Thoracic aorta (tissue), 2 donors: ENCODE measurements around the gene HORMAD1. TPM values are rescaled to one million over a fixed set of nuclear protein-coding genes. Genes with fewer than 3 reads are reported as not detected.

Experiments
- ATAC-seq: fragments of 150-250 bp; one replicate; pipeline ENCODE4 v1.8.0; 2017; ENCODE audit warnings: low read depth; ENCODE audit not compliant: insufficient number of reproducible peaks, low FRiP score
- DNase-seq: peaks from one replicate; pipeline ENCODE4 v3.0.0-alpha.2; 2020; ENCODE audit warnings: low spot score
- H3K27ac ChIP-seq, 2 donors: fragments of 200-600 bp; sonication (generic); 1 replicate in 1 of 2; 2 replicates in 1 of 2; pipeline ENCODE4 v1.5.1; 2016; ENCODE audit warnings: mild to moderate bottlenecking in 2 of 2, moderate library complexity in 2 of 2
- H3K27me3 ChIP-seq: fragments of 200-600 bp; sonication (generic); replicated peaks from 2 replicates; pipeline ENCODE4 v1.6.0; 2016; ENCODE audit warnings: mild to moderate bottlenecking; ENCODE audit not compliant: insufficient read depth
- H3K36me3 ChIP-seq: fragments of 200-600 bp; sonication (generic); one replicate; pipeline ENCODE4 v1.5.1; 2016
- H3K4me1 ChIP-seq, 2 donors: fragments of 200-600 bp; sonication (generic); 1 replicate in 1 of 2; 2 replicates in 1 of 2; pipeline versions ENCODE4 v1.5.1 to v1.6.0; 2016; ENCODE audit warnings: low read depth in 2 of 2, mild to moderate bottlenecking in 1 of 2; ENCODE audit not compliant: control insufficient read depth in 1 of 2
- H3K4me3 ChIP-seq: fragments of 200-600 bp; sonication (generic); 2 replicates; pipeline ENCODE4 v1.5.1; 2016; ENCODE audit warnings: mild to moderate bottlenecking
- H3K9me3 ChIP-seq: fragments of 200-600 bp; sonication (generic); 2 replicates; pipeline ENCODE4 v1.5.1; 2016
- CTCF ChIP-seq: fragments of 200-600 bp; sonication (generic); IDR thresholded peaks from one replicate; pipeline ENCODE4 v1.5.1; 2019; ENCODE audit warnings: antibody characterized with exemption
- total RNA-seq, 2 donors: library from RNA; depleted of rRNA; stranded (reverse); fragments of >200 nt; gene quantifications; one replicate each; pipeline versions ENCODE4 v1.1.0 to v1.2.3, GENCODE V29; 2016

The HORMAD1 gene
- total RNA-seq, 2 donors from 2014 or later: not detected

- Histone ChIP-seq H3K27me3 (no peaks in the 10 kb centered on the region), H3K36me3 (peaks cover 13% of the 10 kb centered on the region), H3K4me3 (no peak overlapping the region), H3K4me1 (no peaks in the 10 kb centered on the region), H3K27ac (no peak overlapping the region), H3K9me3 (no peaks in the 10 kb centered on the region)
- DNase-seq: no peak
- no peak for ATAC-seq
- TF ChIP-seq CTCF: no peak
Measured at GRCh38 chr1:150650193-150650592, 70.5 kb downstream of the HORMAD1 start.

GRCh38 chr1:150649441-150650075, 71.1 kb downstream of the HORMAD1 start:
- Histone ChIP-seq H3K9me3 (no peaks in the 10 kb centered on the region), H3K36me3 (peaks cover 13% of the 10 kb centered on the region), H3K27me3 (no peaks in the 10 kb centered on the region), H3K4me1 (no peaks in the 10 kb centered on the region), H3K4me3 (no peak overlapping the region), H3K27ac (no peak overlapping the region)
- ATAC-seq: no peak
- no peak for DNase-seq
- TF ChIP-seq CTCF: no peak

Other genes starting within 250 kb of the HORMAD1 start
- gene TARS2, start 233.5 kb downstream of the HORMAD1 start, total RNA-seq: 10 to 100 TPM; 11.6 to 13.5 TPM
- gene ECM1, start 212.8 kb downstream of the HORMAD1 start, total RNA-seq: 10 to 100 TPM; 22.8 to 54.0 TPM
- gene FALEC, start 205.1 kb downstream of the HORMAD1 start, total RNA-seq: not detected
- 10 to 100 TPM; 28.4 to 45.1 TPM for gene ADAMTSL4, start 171.5 kb downstream of the HORMAD1 start, total RNA-seq
- gene MCL1, start 141.3 kb downstream of the HORMAD1 start, total RNA-seq: 100 to 1,000 TPM; 588 to 607 TPM
- 10 to 100 TPM; 85.7 to 94.5 TPM for gene ENSA, start 91.3 kb downstream of the HORMAD1 start, total RNA-seq
- 10 to 100 TPM; 13.7 to 15.6 TPM for gene GOLPH3L, start 23.7 kb downstream of the HORMAD1 start, total RNA-seq
- gene CTSS, start 44.9 kb upstream of the HORMAD1 start, total RNA-seq: 10 to 100 TPM; 64.7 to 82.6 TPM
- gene CTSK, start 87.4 kb upstream of the HORMAD1 start, total RNA-seq: 100 to 1,000 TPM in 1 of 2 donors, 10 to 100 TPM in 1; 70.7 to 117 TPM
- gene ARNT, start 155.7 kb upstream of the HORMAD1 start, total RNA-seq: 10 to 100 TPM; 60.9 to 73.2 TPM
- gene CTXND2, start 166.2 kb upstream of the HORMAD1 start, total RNA-seq: not detected
- gene SETDB1, start 205.5 kb upstream of the HORMAD1 start, total RNA-seq: 10 to 100 TPM; 38.9 to 42.7 TPM